K562 (cell line): Measurements from ENCODE around the gene KPNB1. TPM values are rescaled to one million over a fixed set of nuclear protein-coding genes. Genes with fewer than 3 reads are reported as not detected.
A peak's percentile ranks its signal among the peaks of the same experiment; 100 is the strongest.

Source experiments
- CTCF ChIP-seq, 3 experiments: IDR thresholded peaks in 2 of 3; conservative IDR thresholded peaks in 1 of 3; 2 replicates each; pipeline ENCODE4 v1.5.1; 2011 to 2012; ENCODE audit warnings: low read length in 3 of 3, mild to moderate bottlenecking in 3 of 3, control low read depth in 2 of 3, improper control_type of control experiment in 1 of 3, inconsistent platforms in 1 of 3, low read depth in 1 of 3, mixed read lengths in 1 of 3, moderate library complexity in 1 of 3; ENCODE audit not compliant: insufficient read depth in 2 of 3
- DNMT1 ChIP-seq: fragments of 450-650 bp; IDR thresholded peaks from 2 replicates; pipeline ENCODE4 v1.6.1; 2016; ENCODE audit warnings: antibody characterized with exemption, mild to moderate bottlenecking
- HNRNPL ChIP-seq: fragments of 200-400 bp; formaldehyde crosslinking; IDR thresholded peaks from 2 replicates; pipeline ENCODE4 v1.6.1; 2017; ENCODE audit warnings: low read depth, mild to moderate bottlenecking, low read length
- MAZ ChIP-seq, 2 experiments: fragments of 450-650 bp in 1 of 2; sonication (generic) in 1 of 2; formaldehyde crosslinking; IDR thresholded peaks in 1 of 2; conservative IDR thresholded peaks in 1 of 2; 2 replicates each; pipeline versions ENCODE4 v1.4.0 to v1.5.0; 2020; ENCODE audit warnings: mild to moderate bottlenecking in 1 of 2, missing genetic modification reagents in 1 of 2
- MTA3 ChIP-seq: fragments of 450-650 bp; formaldehyde crosslinking; IDR thresholded peaks from 2 replicates; pipeline ENCODE4 v1.6.1; 2017; ENCODE audit warnings: mild to moderate bottlenecking, borderline replicate concordance
- THAP7 ChIP-seq: fragments of 250-450 bp; sonication (Bioruptor Pico); IDR thresholded peaks from 2 replicates; pipeline ENCODE4 v1.5.0; 2021
- U2AF1 ChIP-seq: fragments of 200-400 bp; formaldehyde crosslinking; optimal IDR thresholded peaks from 2 replicates; pipeline ENCODE3; 2017; ENCODE audit warnings: mild to moderate bottlenecking, low read depth, low read length, moderate library complexity
- ZNF318 ChIP-seq, 2 experiments: fragments of 450-650 bp; IDR thresholded peaks; 2 replicates each; pipeline ENCODE4 v1.6.1; 2016; ENCODE audit warnings: mild to moderate bottlenecking in 2 of 2, borderline replicate concordance in 1 of 2, low read depth in 1 of 2, moderate library complexity in 1 of 2
- ZNF431 ChIP-seq: sonication (generic); formaldehyde crosslinking; IDR thresholded peaks from 2 replicates; pipeline ENCODE4 v1.8.0; 2022; ENCODE audit warnings: mild to moderate bottlenecking, missing genetic modification reagents
- polyA plus RNA-seq, 8 experiments: library from polyadenylated mRNA; depleted of rRNA in 4 of 8; stranded (reverse) in 5 of 8; unstranded in 3 of 8; fragments of >200 nt; fragmentation: Nextera tagmentation in 2 of 8; fragmentation: Illumina TruSeq in 1 of 8; extraction: Ambion mirVana in 2 of 8; extraction: Trizol in 1 of 8; gene quantifications; 2 replicates each; pipeline versions ENCODE4 v1.2.1 to v1.2.3, GENCODE V29; 2011 to 2014; ENCODE audit warnings: inconsistent platforms in 1 of 8, missing spikeins in 1 of 8
- total RNA-seq, 7 experiments: library from RNA; depleted of rRNA in 6 of 7; stranded (reverse); fragments of >200 nt in 6 of 7; fragmentation: Illumina TruSeq in 2 of 7; extraction: Trizol in 2 of 7; gene quantifications; 2 replicates each; pipeline versions ENCODE4 v1.2.1 to v1.2.3, GENCODE V29; 2011 to 2021; ENCODE audit warnings: low replicate concordance in 1 of 7
- TF ChIP-seq, protein P1 (sequence below), 2 experiments: IDR thresholded peaks; 2 replicates each; pipeline ENCODE4 v1.6.1; 2012; ENCODE audit warnings: improper control_type of control experiment in 2 of 2, low read depth in 2 of 2, low read length in 2 of 2, borderline replicate concordance in 1 of 2

The KPNB1 gene
- total and polyA plus RNA-seq, 9 of the 15 experiments (the other 6 are each of a cell fraction or from before 2014, with no cell fraction given) = 154 to 622 (median 354) TPM

DNA sequence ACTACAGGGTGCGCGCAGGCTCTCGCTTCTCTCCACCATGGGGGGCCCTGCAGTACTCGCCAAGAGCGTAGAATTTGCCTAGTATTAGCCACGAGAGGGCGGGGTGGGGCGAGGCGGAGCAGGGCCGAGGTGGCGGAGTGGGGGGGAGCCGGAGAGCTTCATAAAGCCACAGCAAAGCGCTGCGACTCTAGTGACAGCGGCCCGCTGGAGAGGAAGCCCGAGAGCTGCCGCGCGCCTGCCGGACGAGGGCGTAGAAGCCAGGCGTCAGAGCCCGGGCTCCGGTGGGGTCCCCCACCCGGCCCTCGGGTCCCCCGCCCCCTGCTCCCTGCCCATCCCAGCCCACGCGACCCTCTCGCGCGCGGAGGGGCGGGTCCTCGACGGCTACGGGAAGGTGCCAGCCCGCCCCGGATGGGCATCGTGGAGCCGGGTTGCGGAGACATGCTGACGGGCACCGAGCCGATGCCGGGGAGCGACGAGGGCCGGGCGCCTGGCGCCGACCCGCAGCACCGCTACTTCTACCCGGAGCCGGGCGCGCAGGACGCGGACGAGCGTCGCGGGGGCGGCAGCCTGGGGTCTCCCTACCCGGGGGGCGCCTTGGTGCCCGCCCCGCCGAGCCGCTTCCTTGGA is 83.4 kb downstream of the KPNB1 start, which contains the start of gene TBX21 (continued):
- TF ChIP-seq ZNF318 (IDR thresholded peaks at IDR 0.05; ENCODE audit: borderline replicate concordance in 1 of 2, low read depth in 1 of 2) (no peak), DNMT1 (no peak), THAP7 (CRISPR knock-in tag) (no peak), MTA3 (no peak), ZNF431 (no peak), MAZ (CRISPR knock-in tag; conservative IDR thresholded peaks at IDR 0.05 in 1 of 2, IDR thresholded peaks at IDR 0.05 in 1 of 2) (0 out of 4 replicates have a peak, but pooled peaks of 1 of the 2 experiments have one; percentile 44), U2AF1 (no peak), CTCF (IDR thresholded peaks at IDR 0.05 in 2 of 3, conservative IDR thresholded peaks at IDR 0.05 in 1 of 3; ENCODE audit: insufficient read depth in 2 of 3, low read depth in 1 of 3, low read length in 3 of 3) (peak; percentile 26 to 78 (median 52); a peak in 4 of 6 replicates), HNRNPL (0 out of 2 replicates have a peak, but pooled peaks have one; percentile 33)
- TF ChIP-seq, protein P1, sequence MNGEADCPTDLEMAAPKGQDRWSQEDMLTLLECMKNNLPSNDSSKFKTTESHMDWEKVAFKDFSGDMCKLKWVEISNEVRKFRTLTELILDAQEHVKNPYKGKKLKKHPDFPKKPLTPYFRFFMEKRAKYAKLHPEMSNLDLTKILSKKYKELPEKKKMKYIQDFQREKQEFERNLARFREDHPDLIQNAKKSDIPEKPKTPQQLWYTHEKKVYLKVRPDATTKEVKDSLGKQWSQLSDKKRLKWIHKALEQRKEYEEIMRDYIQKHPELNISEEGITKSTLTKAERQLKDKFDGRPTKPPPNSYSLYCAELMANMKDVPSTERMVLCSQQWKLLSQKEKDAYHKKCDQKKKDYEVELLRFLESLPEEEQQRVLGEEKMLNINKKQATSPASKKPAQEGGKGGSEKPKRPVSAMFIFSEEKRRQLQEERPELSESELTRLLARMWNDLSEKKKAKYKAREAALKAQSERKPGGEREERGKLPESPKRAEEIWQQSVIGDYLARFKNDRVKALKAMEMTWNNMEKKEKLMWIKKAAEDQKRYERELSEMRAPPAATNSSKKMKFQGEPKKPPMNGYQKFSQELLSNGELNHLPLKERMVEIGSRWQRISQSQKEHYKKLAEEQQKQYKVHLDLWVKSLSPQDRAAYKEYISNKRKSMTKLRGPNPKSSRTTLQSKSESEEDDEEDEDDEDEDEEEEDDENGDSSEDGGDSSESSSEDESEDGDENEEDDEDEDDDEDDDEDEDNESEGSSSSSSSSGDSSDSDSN (IDR thresholded peaks at IDR 0.05; ENCODE audit: borderline replicate concordance in 1 of 2, low read depth in 2 of 2, low read length in 2 of 2) = 0 out of 4 replicates have a peak, but pooled peaks of 1 of the 2 experiments have one; percentile 44
